Stimulated activated CD8-positive, alpha-beta memory T cell treated with anti-CD3 and anti-CD28 coated beads, Interleukin-15, amount 100 ng/mL, for 24 hours (primary cell): Measurements from ENCODE around the gene SRF.

Experiments used
- DNase-seq: peaks from one replicate; pipeline ENCODE4 v3.0.0-alpha.2; 2020; ENCODE audit warnings: low read depth

Gene SRF

DNA sequence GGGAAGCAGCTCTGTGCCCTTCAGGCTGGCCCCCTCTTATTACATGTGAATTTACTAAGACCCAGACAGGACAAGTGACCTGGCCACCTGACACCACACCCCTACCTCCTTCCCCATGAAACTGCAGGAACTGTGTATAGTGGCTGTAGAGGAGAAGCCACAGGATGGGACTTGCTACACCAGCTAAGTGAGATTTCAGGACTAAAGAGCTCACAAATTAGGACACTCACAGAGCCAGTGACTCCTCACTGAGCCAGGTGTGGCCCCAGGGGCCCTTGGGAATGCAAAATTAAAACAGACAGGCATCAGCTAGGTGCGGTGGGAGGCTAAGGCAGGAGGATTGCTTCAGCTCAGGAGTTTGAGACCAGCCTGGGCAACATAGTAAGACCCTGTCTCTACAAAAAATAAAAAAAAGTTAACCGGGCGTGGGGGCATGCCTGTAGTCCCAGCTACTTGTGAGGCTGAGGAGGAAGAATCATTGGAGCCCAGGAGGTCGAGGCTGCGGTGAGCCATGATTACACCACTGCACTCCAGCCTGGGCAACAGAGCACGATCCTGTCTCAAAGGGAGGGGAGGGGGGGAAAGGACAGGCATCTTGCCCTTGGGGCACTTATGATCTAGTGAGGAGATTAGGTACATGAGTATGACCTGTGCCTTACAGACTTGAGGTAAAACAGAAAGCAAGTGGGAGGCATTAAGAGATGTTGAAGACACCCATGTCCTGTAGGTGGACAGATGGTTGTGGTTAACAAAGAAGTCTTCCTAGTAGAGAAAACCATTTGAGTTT lies 23.2 kb upstream of the SRF start:
- DNase-seq: no peak

DNA sequence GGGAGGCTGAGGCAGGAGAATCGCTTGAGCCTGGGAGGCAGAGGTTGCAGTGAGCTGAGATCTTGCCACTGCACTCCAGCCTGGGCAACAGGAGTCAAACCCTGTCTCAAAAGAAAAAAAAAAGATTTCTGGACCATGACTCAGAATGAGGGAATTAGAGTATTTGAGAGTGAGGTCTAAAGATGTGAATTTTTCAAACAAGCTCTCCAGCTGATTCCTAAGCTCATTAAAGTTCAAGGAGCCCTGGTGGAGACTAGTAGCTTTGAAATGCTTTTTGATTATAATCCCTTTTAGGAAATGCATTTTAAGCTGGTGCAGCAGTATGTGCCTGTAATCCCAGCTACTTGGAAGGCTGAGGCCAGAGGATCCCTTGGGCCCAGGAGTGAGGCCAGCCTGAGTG lies 21.8 kb upstream of the SRF start:
- no peak for DNase-seq

DNA sequence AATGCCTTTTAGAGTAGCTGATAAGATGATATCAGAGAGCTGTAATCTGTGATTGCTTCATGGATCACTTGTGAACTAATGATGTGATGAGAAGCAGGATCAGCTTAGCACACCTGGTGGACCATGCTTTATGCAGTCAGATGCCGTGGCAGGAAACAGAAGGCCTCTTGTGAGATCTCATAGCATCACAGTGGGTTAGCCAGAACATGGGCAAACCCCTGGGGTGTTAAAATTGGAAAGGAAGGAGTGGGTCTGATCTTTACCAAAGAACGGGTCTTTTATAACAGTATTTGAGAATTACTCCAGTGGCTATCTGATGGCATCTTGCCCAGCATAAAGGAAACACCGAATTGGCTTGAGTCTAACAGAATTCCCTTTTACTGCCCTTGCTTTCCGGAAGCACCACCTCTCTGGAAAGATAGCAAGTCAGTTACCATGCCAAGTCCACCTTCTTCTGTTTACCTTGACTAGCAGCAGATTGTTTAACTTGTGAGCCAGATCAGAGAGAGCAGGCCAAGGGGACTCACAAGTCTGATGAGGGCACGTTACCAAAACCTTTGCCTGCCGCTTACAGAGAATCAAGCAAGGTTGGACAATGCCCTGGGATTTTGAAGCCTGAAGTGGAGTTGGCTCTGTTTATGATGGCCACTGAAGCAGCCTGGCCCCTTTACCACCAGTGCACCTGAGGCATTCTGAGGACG lies 20.9 kb upstream of the SRF start:
- no peak for DNase-seq

DNA sequence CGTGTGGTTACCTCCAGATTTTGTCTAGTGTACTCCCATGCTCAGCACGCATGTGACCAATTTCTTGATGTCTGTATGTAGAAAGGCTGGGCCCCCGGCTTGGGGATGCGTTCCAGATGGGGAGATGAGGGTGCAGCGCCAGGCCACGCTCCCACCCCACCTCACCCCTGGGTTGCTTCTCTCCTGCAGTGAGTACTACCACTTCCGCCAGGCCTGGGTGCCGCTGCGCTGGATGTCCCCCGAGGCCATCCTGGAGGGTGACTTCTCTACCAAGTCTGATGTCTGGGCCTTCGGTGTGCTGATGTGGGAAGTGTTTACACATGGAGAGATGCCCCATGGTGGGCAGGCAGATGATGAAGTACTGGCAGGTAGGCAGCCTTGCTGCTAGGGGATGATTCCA lies 11.5 kb upstream of the SRF start:
- no peak for DNase-seq

DNA sequence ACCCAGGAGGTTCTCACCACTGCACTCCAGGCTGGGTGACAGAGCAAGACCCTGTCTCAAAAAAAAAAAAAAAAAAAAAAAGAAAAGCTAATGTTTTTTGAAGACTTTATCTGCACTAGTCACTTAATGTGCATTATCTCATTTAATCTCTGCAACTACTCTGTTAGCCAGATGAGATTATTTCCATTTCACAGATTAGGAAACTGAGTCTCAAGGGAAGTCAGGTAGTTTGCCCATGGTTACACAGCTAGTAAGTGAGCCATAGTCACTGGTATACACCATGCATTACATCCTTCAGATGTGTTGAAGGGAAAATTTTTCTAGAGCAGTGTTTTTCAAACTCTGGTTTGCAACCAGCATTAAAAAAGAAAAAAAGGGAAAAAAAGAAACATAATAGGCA lies 7.2 kb upstream of the SRF start:
- DNase-seq: no peak

DNA sequence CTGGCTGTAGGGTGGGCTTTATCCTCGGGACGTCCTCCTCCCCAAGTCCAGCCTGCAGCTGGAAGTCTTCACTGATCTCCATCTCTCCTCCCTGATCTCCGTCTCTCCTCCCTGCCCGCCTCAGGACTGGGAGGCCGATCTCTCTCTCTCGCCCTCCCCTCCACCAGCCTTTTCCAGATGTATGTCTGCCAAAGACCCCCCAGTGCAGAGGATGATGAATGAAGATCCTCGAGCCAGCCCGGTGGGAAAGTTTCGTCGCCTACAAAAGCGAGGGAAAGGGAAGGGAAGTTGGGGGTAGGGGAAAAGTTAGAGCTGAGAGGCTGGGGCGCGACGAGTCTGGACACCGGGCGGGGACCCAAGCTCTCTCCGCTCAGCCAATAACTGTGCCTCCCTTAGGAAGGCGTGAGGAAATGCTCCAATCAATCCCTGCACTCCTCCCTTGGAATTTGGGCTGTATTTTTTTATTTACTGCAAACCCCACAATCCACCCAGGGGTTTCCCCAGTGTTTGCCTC lies 595 bp upstream of the SRF start:
- DNase-seq: no peak

DNA sequence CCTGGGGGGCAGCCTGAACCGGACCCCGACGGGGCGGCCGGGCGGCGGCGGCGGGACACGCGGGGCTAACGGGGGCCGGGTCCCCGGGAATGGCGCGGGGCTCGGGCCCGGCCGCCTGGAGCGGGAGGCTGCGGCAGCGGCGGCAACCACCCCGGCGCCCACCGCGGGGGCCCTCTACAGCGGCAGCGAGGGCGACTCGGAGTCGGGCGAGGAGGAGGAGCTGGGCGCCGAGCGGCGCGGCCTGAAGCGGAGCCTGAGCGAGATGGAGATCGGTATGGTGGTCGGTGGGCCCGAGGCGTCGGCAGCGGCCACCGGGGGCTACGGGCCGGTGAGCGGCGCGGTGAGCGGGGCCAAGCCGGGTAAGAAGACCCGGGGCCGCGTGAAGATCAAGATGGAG lies 636 bp downstream of the SRF start:
- DNase-seq: peak; percentile 8

DNA sequence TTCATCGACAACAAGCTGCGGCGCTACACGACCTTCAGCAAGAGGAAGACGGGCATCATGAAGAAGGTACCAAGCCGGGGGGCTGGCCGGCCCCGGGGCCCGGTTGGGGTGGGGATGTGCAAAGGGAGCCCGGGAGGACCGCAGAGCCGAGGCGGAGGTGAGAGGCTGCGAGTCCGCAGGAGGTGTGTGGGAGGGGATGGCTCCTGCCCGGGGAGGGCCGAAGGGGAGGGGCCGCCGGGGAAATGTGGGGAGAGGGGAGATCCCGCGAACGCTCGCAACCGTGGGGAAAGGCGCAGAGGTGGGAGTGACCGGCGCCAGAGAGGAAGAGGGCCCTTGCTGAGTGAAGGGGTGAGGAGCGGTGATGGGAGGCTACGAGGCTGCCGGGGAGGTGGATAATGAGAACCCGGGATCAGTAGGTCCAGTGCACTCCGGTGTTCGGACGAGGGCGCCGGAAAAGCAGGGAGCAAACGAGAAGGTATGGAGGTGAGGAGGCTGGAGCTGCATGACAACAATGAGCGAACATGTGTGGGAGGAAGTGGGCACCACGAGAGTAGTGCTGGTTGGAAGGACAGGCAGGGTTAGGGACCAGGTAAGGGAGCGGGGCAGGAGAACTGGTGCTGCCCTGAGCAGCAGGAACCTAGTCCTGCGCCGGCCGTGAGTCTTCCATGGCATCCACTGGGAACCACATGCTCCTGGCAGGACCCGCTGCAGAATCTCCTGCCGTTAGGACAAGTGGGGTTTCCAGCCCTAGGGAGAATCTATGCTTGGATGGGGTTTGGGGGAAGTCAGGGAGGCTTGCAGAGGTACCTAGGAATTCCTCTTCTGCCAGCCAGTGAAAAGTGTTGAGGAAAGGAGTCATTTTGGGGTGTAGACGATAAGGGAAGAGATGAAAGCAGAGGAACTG lies 1.3 kb downstream of the SRF start:
- DNase-seq: peak; percentile 13

DNA sequence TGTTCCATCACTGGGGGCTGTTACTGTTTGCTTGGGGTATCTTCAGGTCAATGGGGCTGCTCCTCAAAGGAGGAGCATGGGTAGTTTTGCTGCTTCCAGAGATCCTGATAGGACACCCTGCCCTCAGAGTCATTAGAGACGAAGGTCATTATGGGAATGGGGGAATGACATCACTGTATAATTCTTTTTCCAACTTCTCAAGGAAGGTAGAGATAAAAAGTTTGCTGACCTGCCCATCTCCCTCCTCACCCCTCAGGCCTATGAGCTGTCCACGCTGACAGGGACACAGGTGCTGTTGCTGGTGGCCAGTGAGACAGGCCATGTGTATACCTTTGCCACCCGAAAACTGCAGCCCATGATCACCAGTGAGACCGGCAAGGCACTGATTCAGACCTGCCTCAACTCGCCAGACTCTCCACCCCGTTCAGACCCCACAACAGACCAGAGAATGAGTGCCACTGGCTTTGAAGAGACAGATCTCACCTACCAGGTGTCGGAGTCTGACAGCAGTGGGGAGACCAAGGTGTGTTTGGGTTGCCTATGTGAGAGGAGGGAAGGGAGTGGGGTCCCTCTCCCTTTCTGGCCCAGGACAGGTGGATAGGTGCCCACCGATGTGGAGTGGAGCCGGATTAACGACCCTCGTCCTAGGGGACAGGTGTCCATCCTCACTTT lies 2.7 kb downstream of the SRF start:
- no peak for DNase-seq

DNA sequence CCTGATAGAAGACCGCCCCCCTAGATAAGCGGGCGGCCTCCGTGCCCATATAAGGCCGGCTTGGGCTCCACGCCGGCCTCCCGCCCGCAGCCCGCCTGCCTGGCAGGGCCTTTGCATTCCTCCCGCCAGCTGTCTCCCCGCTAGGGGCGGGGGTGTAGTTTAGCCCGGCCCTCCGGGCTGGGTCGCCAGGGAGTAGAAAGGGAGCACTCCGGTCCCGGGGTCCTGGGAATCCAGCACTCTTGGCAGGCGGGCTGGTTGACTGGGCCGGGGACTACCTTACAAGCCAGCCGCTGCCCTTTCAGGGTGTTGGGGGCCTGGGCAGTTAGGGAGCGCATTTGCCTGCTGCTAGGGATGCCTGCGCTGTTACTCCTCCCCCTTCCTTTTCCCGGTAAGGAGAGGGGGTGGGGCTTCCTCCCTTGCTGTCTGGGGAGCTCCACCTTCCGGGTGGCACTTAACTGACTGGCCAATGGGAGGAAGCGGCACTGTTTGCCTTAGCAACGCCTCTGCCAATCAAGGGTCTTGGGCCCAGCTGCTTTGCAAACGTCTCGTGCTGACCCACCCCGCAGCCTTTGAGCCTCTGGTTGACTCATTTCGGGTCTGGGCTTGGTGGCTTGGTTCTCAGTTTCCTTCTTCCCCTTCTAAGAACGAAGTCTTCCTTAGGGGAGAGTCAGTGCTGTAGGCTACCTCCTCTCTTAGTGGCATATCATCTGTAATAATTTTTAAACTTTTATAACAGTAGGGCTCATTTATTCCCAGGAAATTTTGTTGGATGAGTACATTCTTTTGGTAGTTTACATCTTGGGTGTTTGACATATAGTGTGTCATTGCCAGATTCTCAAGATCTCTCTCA lies 3.4 kb downstream of the SRF start:
- DNase-seq: peak; percentile 62

DNA sequence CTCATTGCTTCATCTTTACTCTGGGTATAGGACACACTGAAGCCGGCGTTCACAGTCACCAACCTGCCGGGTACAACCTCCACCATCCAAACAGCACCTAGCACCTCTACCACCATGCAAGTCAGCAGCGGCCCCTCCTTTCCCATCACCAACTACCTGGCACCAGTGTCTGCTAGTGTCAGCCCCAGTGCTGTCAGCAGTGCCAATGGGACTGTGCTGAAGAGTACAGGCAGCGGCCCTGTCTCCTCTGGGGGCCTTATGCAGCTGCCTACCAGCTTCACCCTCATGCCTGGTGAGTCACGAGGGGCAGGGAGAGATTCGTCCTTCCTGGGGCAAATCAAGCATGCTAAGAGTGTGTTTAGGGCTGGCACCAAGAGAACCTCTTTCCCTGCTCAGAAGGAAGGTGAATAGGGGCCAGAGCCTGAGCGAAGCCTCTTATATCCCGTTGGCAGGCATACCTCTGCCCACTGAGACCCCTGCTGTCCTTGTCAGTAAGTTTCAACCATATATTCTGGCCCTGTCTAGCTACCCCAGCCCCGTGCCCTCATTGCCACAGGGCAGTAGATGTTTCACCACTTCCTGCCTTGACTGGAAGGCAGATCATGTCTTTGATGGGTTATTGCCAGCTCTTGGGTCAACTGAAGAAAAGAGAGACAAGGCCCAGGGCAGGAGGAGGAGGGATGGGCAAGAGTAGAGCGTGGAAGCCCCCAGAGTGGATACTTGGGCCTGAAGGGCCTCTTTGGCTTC lies 4.8 kb downstream of the SRF start:
- no peak for DNase-seq

DNA sequence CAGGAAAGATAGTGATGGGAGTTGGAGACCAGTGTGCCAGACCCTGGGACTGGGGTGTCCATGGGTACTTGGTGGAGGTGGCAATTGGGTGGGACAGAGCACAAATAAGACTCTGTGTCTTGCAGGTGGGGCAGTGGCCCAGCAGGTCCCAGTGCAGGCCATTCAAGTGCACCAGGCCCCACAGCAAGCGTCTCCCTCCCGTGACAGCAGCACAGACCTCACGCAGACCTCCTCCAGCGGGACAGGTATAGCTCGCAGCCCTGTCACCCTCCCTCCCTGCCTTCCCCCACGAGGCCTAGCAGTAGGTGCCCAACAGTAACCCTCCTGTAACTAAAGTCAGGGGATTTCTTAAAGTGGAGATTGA lies 5.3 kb downstream of the SRF start:
- DNase-seq: no peak

DNA sequence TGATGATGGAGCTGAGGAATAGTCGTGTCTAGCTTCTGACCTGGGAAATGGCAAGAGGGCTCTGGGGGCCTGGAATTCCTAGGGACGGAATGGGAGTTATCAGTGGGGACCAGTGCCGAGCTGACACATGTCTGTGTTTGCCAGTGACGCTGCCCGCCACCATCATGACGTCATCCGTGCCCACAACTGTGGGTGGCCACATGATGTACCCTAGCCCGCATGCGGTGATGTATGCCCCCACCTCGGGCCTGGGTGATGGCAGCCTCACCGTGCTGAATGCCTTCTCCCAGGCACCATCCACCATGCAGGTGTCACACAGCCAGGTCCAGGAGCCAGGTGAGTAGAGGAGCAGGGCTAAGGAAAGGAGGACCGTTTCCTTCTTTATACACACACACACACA lies 7.1 kb downstream of the SRF start:
- DNase-seq: no peak

DNA sequence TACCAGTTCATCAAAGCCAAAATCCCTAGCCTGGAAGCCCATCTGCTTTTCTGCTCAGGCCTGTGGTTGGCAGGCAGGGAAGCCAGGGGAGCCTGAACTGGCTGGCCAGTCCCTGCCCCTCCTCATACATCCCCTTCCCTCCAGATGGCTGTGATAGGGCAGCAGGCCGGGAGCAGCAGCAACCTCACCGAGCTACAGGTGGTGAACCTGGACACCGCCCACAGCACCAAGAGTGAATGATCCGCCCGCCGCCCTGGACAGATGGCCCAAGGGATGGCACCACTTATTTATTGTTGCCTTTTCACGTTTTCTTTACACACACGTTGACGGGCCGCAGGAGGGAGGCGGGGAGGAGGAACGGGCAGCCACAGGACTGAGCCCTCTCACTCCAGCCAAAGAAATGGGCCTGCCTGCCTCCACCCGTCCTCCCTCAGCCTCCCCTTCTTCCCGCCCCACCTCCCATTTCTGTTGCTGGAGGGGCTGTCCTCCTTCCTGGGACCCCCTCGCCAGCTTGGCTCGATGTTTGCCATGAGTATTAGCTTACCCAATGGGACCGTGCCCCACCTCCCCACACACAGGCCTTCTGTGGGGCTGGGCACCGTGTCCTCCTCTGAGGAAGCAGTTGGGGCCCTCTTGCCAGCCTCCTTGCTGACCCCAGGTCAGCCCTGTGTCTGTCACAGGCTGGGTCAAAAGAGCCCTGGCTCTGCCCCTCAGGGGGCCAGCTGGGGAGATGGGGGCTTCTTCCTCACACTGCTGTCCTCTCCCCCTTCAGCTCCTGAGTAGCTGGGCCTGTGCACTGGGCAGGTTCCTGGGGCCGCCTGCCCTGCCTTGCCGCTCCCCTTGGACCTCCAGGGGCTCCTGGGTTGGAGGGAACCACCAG lies 8.1 kb downstream of the SRF start:
- DNase-seq: no peak

DNA sequence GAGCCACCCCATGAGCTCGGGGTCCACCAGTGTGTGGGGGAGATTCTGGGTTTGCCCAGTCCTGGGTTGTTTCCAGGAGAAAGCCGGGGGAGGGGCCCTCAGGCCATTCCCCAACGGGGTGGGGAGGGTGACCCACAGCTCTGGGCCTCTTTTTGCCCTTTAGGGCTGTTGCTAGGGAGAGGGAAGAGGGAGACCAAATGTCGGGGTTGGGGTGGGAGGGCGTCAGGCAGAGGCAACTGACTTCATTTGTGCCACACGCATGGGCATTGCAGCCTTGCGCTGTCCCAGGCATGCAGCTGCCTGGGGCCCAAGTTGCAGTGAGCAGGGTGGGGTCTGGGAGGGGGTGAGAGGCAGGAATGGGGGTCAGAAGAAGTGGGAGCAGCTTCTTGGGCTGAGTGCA lies 9.0 kb downstream of the SRF start:
- no peak for DNase-seq

DNA sequence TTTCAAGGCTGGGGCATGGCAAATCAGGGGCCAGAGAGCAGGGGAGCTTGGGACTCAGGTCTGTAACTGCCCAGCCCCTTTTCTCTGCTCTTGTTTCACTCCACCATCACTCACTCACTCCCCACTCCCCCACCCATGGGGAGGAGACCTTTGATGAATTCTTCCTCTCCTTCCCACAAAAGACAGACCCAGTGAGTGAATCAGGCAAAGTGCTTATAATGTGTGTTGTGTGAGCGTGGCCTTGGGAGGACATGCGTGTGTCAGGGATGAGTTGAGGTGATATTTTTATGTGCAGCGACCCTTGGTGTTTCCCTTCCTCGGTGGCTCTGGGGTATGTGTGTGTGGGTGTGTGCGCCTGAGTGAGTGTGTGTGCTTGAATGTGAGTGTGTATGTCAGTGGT lies 9.9 kb downstream of the SRF start:
- no peak for DNase-seq

DNA sequence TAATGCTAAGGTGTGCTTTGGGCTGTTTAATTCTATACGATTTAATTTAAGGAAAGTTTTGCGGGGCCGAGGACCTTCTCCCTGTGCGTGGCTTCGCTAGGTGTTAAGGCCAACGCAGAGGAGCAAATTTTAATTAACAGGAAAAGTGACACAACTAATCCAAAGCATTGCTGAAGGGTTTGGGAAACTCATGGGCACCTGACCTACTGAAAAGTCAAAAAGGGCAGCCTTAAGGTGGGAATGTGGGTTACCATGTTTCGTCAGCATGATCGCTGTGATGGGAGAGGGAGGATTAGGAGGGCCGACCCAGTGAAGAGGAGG lies 10.5 kb downstream of the SRF start:
- no peak for DNase-seq

DNA sequence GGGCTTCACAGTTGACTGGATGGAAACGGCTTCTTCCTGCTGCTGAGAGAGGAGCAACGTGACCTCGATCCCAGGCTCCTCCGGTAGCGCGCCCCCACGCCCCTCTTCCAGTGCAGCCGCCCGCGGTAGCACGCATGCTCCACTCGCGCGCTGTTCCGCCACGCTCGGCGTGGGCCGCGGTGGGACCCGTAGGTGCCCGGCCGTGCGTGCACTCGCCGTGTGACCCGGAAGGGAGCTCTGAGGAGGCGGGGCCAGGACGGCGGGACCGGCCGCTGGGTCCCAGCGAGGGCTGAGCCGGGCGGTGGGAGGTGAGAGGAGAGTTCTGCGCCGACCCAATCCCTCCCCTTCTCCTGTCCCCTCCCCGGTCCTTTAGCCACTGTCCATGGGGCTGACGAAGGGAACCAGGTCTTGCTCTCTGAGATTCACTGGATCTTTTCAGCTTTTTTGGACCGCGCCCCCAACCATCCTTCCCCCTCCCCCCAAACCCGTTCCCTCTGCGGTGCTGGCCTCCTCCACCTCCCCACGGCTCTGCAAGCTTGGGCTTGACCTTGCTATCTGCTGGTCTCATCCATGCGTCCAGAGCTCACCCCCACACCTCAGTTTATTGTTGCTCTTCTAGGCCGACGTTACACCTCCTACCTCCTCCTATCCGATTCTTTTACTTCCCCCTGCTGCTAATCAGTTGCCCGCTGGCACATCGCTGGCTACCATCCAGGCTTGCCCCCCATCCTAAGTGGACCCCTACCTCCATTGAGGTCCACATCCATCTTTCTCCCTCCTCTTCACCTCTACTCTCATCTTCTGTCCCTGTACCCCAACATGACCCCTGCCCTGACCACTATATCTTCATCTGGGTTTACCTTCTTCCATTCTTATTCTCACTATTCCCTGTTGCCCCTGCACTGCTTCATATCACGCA lies 11.1 kb downstream of the SRF start, which contains the start of gene CUL9:
Gene CUL9 (plus strand): TSS at position 255 of the 919 bp plus-strand sequence. CDS start 2,115 bp downstream, outside the sequence.
- DNase-seq: peak; percentile 57
